BE2C (cell line): Measurements from ENCODE around the gene EFNA2.

Experiments used
- DNase-seq: peaks from one replicate; pipeline ENCODE4 v3.0.0-alpha.2; 2020
- H3K27me3 ChIP-seq: fragments of 250-450 bp; sonication (Bioruptor Pico); 2 replicates; pipeline ENCODE4 v1.5.1; 2020; ENCODE audit warnings: mild to moderate bottlenecking
- H3K36me3 ChIP-seq: fragments of 250-450 bp; sonication (Bioruptor Pico); 2 replicates; pipeline ENCODE4 v1.5.1; 2020; ENCODE audit warnings: mild to moderate bottlenecking
- H3K4me1 ChIP-seq: fragments of 250-450 bp; sonication (Bioruptor Pico); 2 replicates; pipeline ENCODE4 v1.5.1; 2020
- H3K4me3 ChIP-seq: 2 replicates; pipeline ENCODE4 v1.5.1; 2011; ENCODE audit warnings: low read depth, low read length
- H3K9me3 ChIP-seq: fragments of 250-450 bp; sonication (Bioruptor Pico); 2 replicates; pipeline ENCODE4 v1.5.1; 2020
- TF ChIP-seq, protein P1 (sequence below): IDR thresholded peaks from 2 replicates; pipeline ENCODE4 v1.5.1; 2012; ENCODE audit warnings: mild to moderate bottlenecking, low read depth, low read length

EFNA2 gene

GRCh38 chr19:1249298-1249989 lies 36.2 kb upstream of the EFNA2 start:
- TF ChIP-seq, protein P1, sequence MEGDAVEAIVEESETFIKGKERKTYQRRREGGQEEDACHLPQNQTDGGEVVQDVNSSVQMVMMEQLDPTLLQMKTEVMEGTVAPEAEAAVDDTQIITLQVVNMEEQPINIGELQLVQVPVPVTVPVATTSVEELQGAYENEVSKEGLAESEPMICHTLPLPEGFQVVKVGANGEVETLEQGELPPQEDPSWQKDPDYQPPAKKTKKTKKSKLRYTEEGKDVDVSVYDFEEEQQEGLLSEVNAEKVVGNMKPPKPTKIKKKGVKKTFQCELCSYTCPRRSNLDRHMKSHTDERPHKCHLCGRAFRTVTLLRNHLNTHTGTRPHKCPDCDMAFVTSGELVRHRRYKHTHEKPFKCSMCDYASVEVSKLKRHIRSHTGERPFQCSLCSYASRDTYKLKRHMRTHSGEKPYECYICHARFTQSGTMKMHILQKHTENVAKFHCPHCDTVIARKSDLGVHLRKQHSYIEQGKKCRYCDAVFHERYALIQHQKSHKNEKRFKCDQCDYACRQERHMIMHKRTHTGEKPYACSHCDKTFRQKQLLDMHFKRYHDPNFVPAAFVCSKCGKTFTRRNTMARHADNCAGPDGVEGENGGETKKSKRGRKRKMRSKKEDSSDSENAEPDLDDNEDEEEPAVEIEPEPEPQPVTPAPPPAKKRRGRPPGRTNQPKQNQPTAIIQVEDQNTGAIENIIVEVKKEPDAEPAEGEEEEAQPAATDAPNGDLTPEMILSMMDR, result no peak
- H3K4me1 ChIP-seq, result peaks cover 26% of the 10 kb centered on the region
- peaks cover 36% of the 10 kb centered on the region for H3K36me3 ChIP-seq
- H3K9me3 ChIP-seq, result no peaks in the 10 kb centered on the region; the same call in 1 of the 2 replicates
- peak; percentile 96 for DNase-seq
- H3K4me3 ChIP-seq, result peak overlapping the region; percentile 78
- no peaks in the 10 kb centered on the region for H3K27me3 ChIP-seq

- Histone ChIP-seq H3K4me1 (peaks cover 21% of the 10 kb centered on the region), H3K4me3 (peak overlapping the region; percentile 78), H3K9me3 (no peaks in the 10 kb centered on the region; the same call in 1 of the 2 replicates), H3K36me3 (peaks cover 38% of the 10 kb centered on the region), H3K27me3 (no peaks in the 10 kb centered on the region)
- TF ChIP-seq, protein P1, result no peak
- no peak for DNase-seq
Observed at GRCh38 chr19:1249990-1250436, 35.7 kb upstream of the EFNA2 start.

GRCh38 chr19:1250437-1251260 lies 35.0 kb upstream of the EFNA2 start:
- peaks cover 19% of the 10 kb centered on the region for H3K4me1 ChIP-seq
- DNase-seq, result peak; percentile 90
- peak overlapping the region; percentile 78 for H3K4me3 ChIP-seq
- peaks cover 43% of the 10 kb centered on the region for H3K36me3 ChIP-seq
- H3K9me3 ChIP-seq, result no peaks in the 10 kb centered on the region; the same call in 1 of the 2 replicates
- TF ChIP-seq, protein P1, result no peak
- no peaks in the 10 kb centered on the region for H3K27me3 ChIP-seq

DNA sequence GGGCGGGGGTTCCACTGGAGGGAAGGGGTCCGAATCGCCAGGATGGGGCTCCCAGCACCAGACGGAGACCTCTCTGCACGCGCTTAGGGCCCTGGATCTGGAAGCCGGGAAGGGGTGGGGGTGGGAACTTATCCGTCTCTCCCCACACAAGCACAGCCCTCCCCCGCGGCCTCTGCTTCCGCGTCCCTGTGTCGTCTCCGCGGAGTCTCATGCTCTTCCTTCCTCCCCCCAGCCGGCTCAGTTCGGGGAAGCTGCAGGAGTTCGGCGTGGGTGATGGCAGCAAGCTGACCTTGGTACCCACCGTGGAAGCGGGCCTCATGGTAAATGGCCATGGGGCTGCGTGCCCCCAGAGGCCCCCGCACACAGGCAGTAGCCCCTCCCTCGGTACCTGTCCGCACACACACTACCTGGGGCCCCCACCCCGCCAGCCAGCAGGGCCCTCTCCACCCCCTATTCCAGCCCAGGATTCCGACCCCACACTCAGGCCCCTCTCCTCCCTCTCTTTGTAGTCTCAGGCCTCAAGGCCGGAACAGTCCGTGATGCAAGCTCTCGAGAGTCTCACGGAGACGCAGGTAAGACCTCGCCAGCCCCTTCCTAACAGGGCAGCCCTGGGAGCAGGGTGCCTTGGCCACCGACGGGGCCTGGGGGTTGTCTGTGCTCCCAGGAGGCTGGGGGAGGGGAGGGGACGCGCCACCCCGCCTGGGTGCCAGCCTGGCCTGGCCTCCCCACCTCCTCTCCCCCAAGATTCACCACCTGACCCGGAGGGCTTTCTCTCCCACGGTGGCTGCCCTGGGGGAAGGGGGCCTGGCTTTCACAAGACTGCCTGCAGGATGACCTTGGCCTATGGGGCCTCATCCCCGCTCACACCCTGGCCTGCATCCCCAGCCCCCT lies 34.1 kb upstream of the EFNA2 start:
- TF ChIP-seq, protein P1, result no peak
- H3K4me3 ChIP-seq, result peak overlapping the region; percentile 78
- peaks cover 14% of the 10 kb centered on the region for H3K4me1 ChIP-seq
- peak; percentile 79 for DNase-seq
- no peaks in the 10 kb centered on the region; the same call in 1 of the 2 replicates for H3K9me3 ChIP-seq
- H3K27me3 ChIP-seq, result no peaks in the 10 kb centered on the region
- peaks cover 52% of the 10 kb centered on the region for H3K36me3 ChIP-seq

DNA sequence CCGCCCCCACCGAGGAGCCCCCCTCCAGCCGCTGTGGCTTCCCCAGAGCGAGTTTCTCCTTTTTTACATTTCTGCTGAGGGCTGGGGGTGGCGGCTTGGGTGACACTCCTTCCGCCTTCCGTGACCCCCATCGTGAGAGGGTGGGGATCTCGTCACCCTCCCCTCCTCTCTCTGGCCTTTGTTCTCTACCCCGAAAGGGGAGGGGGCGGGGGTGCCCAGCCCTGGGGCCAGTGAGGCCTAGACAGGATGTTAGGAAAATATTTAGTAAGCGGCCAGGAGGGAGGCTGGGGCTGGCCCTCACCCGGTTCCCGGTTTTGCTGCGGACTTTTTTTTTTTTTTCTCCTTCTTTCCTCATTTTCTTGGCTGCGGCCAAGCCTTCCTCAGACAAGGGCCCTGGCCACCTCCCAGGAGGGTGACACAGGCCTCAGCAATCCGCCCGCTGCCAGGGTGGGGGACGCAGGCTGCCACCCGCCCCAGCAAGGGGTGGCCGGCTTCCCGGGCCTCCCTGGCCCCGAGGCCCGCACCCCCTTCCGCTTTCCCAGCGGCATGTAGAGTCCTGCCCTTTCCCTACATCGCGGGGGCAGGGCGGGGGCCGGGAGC lies 33.4 kb upstream of the EFNA2 start:
- Histone ChIP-seq H3K4me3 (peak overlapping the region; percentile 78), H3K4me1 (peaks cover 14% of the 10 kb centered on the region), H3K36me3 (peaks cover 58% of the 10 kb centered on the region), H3K27me3 (no peaks in the 10 kb centered on the region), H3K9me3 (no peaks in the 10 kb centered on the region; the same call in 1 of the 2 replicates)
- DNase-seq, result peak; percentile 64
- TF ChIP-seq, protein P1, result no peak
